HG02973 (cell line): ENCODE results near the gene CSAG2.

Experiments
- ATAC-seq: cut with Tn5 transposase; IDR thresholded peaks from one replicate; pipeline ENCODE4 v1.9.1; 2021; ENCODE audit warnings: moderate library complexity; ENCODE audit not compliant: unreplicated experiment

CSAG2 gene

GRCh38 chrX:152674135-152674534 lies 34.9 kb downstream of the CSAG2 start:
- no peak for ATAC-seq

GRCh38 chrX:152663086-152663485 lies 46.0 kb downstream of the CSAG2 start:
- no peak for ATAC-seq

GRCh38 chrX:152658302-152658701 lies 50.8 kb downstream of the CSAG2 start:
- ATAC-seq, result no peak
